Transverse colon (tissue), 4 donors: ENCODE results near the gene TTC39C. TPM values are rescaled to one million over a fixed set of nuclear protein-coding genes. Genes with fewer than 3 reads are reported as not detected.

Experiments
- DNase-seq: peaks from one replicate; pipeline ENCODE4 v3.0.0-alpha.2; 2019
- H3K27ac ChIP-seq, 4 donors: fragments of 200-600 bp; sonication (generic); 2 replicates each; pipeline ENCODE4 v1.5.1; 2016 to 2018; ENCODE audit warnings: inconsistent platforms in 4 of 4
- H3K27me3 ChIP-seq: fragments of 200-600 bp; sonication (generic); 2 replicates; pipeline ENCODE4 v1.5.1; 2017; ENCODE audit warnings: inconsistent platforms
- H3K36me3 ChIP-seq, 4 donors: fragments of 200-600 bp; sonication (generic); 2 replicates each; pipeline ENCODE4 v1.5.1; 2017 to 2019; ENCODE audit warnings: inconsistent platforms in 4 of 4
- H3K4me1 ChIP-seq, 4 donors: fragments of 200-600 bp; sonication (generic); 2 replicates each; pipeline ENCODE4 v1.5.1; 2017 to 2020; ENCODE audit warnings: inconsistent platforms in 4 of 4
- H3K4me3 ChIP-seq, 4 donors: fragments of 200-600 bp; sonication (generic); 1 replicate in 1 of 4; 2 replicates in 3 of 4; pipeline versions ENCODE4 v1.5.1 to v1.6.1; 2017 to 2019; ENCODE audit warnings: inconsistent platforms in 4 of 4
- H3K9me3 ChIP-seq, 2 donors: fragments of 200-600 bp; sonication (generic); 2 replicates each; pipeline ENCODE4 v1.5.1; 2017 to 2019; ENCODE audit warnings: inconsistent platforms in 2 of 2
- CTCF ChIP-seq, 5 experiments: fragments of 200-600 bp in 3 of 5; fragments of 450-650 bp in 2 of 5; sonication (generic) in 3 of 5; IDR thresholded peaks; 1 replicate in 2 of 5; 2 replicates in 3 of 5; pipeline ENCODE4 v1.5.1; 2016 to 2017; ENCODE audit warnings: antibody characterized with exemption in 5 of 5, inconsistent platforms in 3 of 5, mild to moderate bottlenecking in 2 of 5, moderate library complexity in 1 of 5
- EP300 ChIP-seq: sonication (generic); formaldehyde crosslinking; IDR thresholded peaks from one replicate; pipeline ENCODE4 v1.6.1; 2017; ENCODE audit warnings: antibody characterized with exemption, low read depth
- POLR2A ChIP-seq: fragments of 450-650 bp; IDR thresholded peaks from one replicate; pipeline ENCODE4 v1.6.1; 2016; ENCODE audit warnings: antibody characterized with exemption, mild to moderate bottlenecking, moderate library complexity
- POLR2AphosphoS5 ChIP-seq, 3 donors: sonication (generic); formaldehyde crosslinking; IDR thresholded peaks; one replicate each; pipeline ENCODE4 v1.6.1; 2016; ENCODE audit warnings: antibody characterized with exemption in 3 of 3
- WGBS, 2 donors: methylation state at CpG; one replicate each; pipeline ENCODE4 v1.1.5; 2018; ENCODE audit warnings: low coverage in 1 of 2; 5-methylcytosine and 5-hydroxymethylcytosine counted together
- in situ Hi-C, 4 donors: fragments of 200-750 bp; cut with MboI; loops; one replicate each; pipeline versions ENCODE4 v1.15.0 to v1.15.1; 2017; ENCODE audit warnings: low sequenced_read_pairs in 3 of 4, low pct_ligation_motif_present in 1 of 4, low pct_unique_long_range_greater_than_20kb in 1 of 4
- intact Hi-C: fragments of 100-400 bp; cut with DNase I; formaldehyde crosslinking; loops from one replicate; pipeline ENCODE4 v1.15.1; 2023; ENCODE audit warnings: low total_unique reads
- total RNA-seq, 4 donors: library from RNA; depleted of rRNA; stranded (reverse); fragments of >200 nt; gene quantifications; one replicate each; pipeline ENCODE4 v1.1.0, GENCODE V29; 2016

Gene TTC39C
- total RNA-seq, 4 donors from 2014 or later, result 4.8 to 18.4 (median 7.4) TPM

- H3K4me1 ChIP-seq, result no peaks in the 10 kb centered on the region
- no peak overlapping the region for H3K4me3 ChIP-seq
- no peaks in the 10 kb centered on the region for H3K36me3 ChIP-seq
- H3K27me3 ChIP-seq, result no peaks in the 10 kb centered on the region
- peaks cover 0 to 9% of the 10 kb centered on the region in 2 donors for H3K9me3 ChIP-seq
- H3K27ac ChIP-seq, result no peak overlapping the region
- in situ Hi-C loops (no loop called here), intact Hi-C loops (no loop called here)
- DNase-seq, result no peak
- no peak for TF ChIP-seq POLR2AphosphoS5 (IDR thresholded peaks at IDR 0.05)
- TF ChIP-seq CTCF (IDR thresholded peaks at IDR 0.05), result no peak
- no peak for TF ChIP-seq POLR2A
- WGBS, 2 donors, result 80 to 85% methylated on average over 1 of the region's 1 CpG
Observed at GRCh38 chr18:24095976-24096375, 81.4 kb downstream of the TTC39C start.

- Histone ChIP-seq H3K27me3 (no peaks in the 10 kb centered on the region), H3K4me1 (no peaks in the 10 kb centered on the region), H3K36me3 (peaks cover 0 to 4% (median 0%) of the 10 kb centered on the region in 4 donors), H3K27ac (no peak overlapping the region), H3K4me3 (no peak overlapping the region), H3K9me3 (no peaks in the 10 kb centered on the region)
- 81 to 84% methylated on average over 6 of the region's 6 CpGs for WGBS, 2 donors
- DNase-seq, result no peak
- intact Hi-C loops, result no loop called here
- in situ Hi-C loops, result loop anchor here in 3 of 4 donors (25.0 kb wide), 2 partner anchors 291 to 466 kb away; no protein-coding TSS in a partner anchor
- TF ChIP-seq CTCF (IDR thresholded peaks at IDR 0.05) (no peak), POLR2A (no peak), POLR2AphosphoS5 (IDR thresholded peaks at IDR 0.05) (no peak), EP300 (no peak)
Observed at GRCh38 chr18:24103320-24104021, 88.9 kb downstream of the TTC39C start.

GRCh38 chr18:24104486-24104885 lies 89.9 kb downstream of the TTC39C start:
- TF ChIP-seq POLR2AphosphoS5 (IDR thresholded peaks at IDR 0.05), result no peak
- TF ChIP-seq EP300, result no peak
- TF ChIP-seq POLR2A, result no peak
- no peak for TF ChIP-seq CTCF (IDR thresholded peaks at IDR 0.05)
- no peak for DNase-seq
- no peaks in the 10 kb centered on the region for H3K4me1 ChIP-seq
- in situ Hi-C loops, result loop anchor here in 3 of 4 donors (25.0 kb wide), 2 partner anchors 292 to 467 kb away; no protein-coding TSS in a partner anchor
- H3K4me3 ChIP-seq, result no peak overlapping the region
- no peak overlapping the region for H3K27ac ChIP-seq
- peaks cover 0 to 4% (median 0%) of the 10 kb centered on the region in 4 donors for H3K36me3 ChIP-seq
- H3K27me3 ChIP-seq, result no peaks in the 10 kb centered on the region
- H3K9me3 ChIP-seq, result no peaks in the 10 kb centered on the region
- intact Hi-C loops, result no loop called here
- 72% methylated on average over 4 of the region's 4 CpGs; no CpG with 5 or more reads in 1 of the 2 donors for WGBS, 2 donors

- H3K27ac ChIP-seq, result no peak overlapping the region
- TF ChIP-seq POLR2A (no peak), POLR2AphosphoS5 (IDR thresholded peaks at IDR 0.05) (no peak), CTCF (IDR thresholded peaks at IDR 0.05) (no peak), EP300 (no peak)
- no peaks in the 10 kb centered on the region for H3K36me3 ChIP-seq
- H3K4me1 ChIP-seq, result no peaks in the 10 kb centered on the region
- no peaks in the 10 kb centered on the region for H3K27me3 ChIP-seq
- H3K9me3 ChIP-seq, result no peaks in the 10 kb centered on the region
- intact Hi-C loops, result no loop called here
- no peak for DNase-seq
- in situ Hi-C loops, result loop anchor here in 3 of 4 donors (25.0 kb wide), 2 partner anchors 296 to 471 kb away; no protein-coding TSS in a partner anchor
- H3K4me3 ChIP-seq, result no peak overlapping the region
- WGBS, 2 donors, result 85 to 100% methylated on average over 1 of the region's 1 CpG
Observed at GRCh38 chr18:24108641-24109040, 94.1 kb downstream of the TTC39C start.
